Activated CD4-positive, alpha-beta T cell treated with anti-CD3 and anti-CD28 coated beads, Interleukin-2, amount 50 U/mL, for 1 hour (primary cell): ENCODE measurements around the gene IPO9.
"Not testable (repeated sequence)": the region's sequence is repeated elsewhere in the genome, so short reads cannot be mapped to it uniquely, and the experiment has no call there.

Experiments used
- DNase-seq: peaks from one replicate; pipeline ENCODE4 v3.0.0-alpha.2; 2020

Gene IPO9

DNA sequence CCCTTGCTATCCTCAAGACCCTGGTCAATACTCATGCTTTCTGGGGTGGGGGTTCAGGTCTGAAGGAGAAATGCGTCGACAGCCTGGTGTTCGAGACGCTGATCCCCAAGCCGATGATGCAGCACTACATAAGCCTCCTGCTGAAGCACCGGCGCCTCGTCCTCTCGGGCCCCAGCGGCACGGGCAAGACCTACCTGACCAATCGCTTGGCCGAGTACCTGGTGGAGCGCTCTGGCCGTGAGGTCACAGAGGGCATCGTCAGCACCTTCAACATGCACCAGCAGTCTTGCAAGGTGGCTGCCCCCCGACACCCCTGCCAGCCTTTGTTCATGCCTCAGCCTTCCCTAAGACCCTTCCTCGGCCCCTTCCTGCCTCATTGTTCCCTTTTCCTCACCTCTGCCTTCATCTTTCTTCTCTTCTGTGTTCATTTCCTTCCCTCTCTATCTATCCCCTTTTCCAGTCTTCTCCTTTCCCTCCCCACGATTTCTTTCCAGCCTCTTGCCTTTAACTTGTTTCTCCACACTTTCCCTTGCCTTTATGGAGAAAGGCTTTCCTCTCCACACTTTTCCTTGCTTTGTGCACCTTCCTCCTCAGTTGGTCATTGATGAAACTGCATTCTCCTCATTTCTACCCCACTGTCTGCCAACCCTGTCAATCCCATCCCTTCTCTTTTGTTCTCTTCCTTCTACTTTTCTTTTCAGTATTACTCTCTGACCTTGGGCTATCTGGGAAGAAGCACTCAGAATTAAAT, 18.3 kb upstream of the IPO9 start:
- DNase-seq: no peak

DNA sequence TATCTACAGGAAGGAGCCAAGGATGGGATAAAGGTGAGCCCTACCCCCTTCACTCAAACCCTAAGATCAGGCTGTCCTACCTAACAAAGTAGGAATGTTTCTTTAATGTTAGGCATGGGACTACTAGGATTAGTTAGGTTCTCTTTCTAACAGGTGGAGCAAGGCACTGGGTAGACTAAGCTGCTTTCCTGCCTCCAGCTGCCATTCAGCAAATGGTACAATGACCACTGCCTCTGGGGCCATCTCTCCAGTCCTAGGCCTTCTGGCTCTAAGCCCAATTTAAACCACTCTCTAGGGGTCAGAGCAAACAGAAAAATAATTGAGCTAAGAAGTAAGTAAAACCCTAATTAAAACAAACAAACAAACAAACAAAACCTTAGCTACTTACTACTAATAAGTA, 15.7 kb upstream of the IPO9 start:
- DNase-seq: no peak

GRCh38 chr1:201816309-201816854, 12.6 kb upstream of the IPO9 start:
- no peak for DNase-seq

DNA sequence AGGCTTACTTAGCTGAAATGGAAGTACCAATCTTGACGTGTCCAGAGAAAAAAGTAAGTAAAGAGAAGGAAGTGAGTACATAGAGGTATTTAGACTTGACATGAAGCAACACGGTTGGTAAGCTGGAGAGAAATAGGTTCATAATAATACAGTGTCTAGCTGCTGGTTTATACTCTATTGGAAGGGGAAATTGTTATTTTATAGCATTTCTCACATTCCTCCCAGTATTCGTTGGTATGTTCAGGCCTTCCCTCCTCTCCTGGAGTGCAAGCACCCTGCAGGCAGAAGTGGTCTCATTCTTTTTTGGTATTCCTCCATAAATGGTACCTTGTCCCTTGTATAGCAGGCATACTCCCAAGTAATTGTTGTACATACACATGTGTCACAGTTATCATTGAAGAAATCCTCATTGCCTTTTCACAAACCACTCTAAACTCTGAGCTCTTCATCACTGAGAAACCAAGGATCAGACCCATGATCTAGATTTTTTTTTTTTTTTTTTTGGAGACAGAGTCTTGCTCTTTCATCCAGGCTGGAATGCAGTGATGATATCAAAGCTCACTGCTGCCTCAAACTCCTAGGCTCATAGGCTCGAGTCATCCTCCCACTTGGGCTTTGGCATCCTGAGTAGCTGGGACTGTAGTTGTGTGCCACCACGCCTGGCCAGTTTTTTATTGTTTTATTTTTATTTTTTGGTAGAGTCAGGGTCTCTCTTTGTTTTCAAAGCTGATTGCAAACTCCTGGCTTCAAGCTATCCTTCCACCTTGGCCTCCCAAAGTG, 9.8 kb upstream of the IPO9 start:
- no peak for DNase-seq

GRCh38 chr1:201820413-201820812, 8.5 kb upstream of the IPO9 start:
- no peak for DNase-seq

DNA sequence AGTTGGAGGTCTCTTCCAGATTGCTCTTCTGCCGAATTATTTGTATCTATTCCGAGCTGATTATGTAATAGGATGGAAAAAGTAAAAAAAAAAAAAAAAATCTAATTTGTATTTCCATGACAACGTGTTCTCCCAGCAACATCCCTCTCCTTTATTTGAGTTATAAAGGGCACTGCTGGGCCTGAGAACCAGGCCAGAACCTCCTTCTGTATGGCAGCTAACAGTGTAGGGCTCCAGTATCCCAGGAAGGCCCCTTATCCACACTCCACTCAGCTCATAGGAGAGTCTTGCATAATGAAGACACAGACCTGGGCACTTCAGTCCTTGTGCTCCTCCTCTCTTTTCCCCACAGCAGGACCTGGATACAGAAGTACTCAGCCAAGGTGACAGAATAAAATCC, 3.7 kb upstream of the IPO9 start:
- DNase-seq: no peak

GRCh38 chr1:201826830-201827229, 2.1 kb upstream of the IPO9 start:
- DNase-seq: no peak

DNA sequence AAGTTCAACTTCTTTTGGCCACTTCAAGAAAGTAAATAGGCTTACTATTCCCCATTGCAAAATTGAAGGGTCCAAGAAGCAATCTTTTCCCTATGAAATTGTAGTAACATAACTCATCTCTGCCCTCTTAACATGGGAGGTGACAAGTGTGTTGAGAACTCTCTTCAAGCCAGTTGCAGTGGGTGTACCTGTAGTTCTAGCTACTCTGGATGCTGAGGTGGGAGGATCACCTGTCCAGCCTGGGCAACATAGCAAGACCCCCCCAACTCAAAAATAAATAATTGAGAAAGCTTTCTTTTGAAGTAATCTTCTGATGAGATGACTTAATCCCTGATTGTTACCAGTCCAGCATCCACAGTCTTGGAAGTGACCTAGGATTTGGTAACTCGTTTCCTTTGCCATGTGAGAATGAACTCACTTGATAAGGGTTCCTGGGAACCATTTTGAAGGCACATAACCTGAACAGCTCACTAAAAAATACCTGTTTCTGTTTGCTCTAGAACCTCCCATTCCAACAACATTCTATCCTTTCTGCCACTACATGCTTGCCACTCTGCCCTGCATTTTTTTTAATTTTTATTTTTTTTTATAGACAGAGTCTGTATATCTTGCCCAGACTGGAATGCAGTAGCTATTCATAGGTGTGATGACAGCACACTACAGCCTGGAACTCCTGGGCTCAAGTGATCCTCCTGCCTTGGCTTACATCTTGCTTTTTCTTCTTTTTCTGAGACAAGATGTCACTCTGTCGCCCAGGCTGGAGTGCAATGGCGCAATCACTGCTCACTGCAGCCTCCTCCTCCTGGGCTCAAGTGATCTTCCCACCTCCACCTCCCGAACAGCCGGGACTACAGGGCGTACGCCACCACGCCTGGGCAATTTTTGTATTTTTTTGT, 1.4 kb upstream of the IPO9 start:
- DNase-seq: no peak

DNA sequence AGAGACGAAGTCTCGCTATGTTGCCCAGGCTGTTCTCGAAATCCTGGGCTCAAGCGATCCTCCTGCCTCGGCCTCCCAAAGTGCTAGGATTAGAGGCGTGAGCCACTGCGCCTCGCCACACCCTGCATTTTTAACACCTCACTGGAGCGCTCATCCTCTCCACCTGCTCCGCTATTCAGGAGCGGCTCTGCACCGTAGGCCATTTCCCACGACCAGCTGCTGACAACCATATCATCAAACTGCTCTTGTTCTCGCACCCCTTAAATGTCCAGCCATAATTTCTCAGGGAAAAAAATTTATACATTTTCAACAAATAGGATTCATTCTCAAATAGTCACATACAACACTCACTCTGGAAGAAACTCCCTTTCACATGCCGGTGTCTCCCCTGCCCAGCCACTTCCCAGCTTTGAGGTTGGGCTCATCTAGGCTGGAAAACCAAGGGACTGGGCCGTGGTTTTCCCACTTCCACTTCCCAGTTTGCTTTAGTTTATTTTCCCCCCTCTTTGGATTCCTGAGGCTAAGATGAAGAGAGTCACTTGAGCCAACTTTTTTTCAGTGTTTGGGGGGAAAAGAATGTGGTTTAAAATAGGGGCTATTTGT, 639 bp upstream of the IPO9 start:
- no peak for DNase-seq

- DNase-seq: no peak
Measured at GRCh38 chr1:201831371-201831770, 2.4 kb downstream of the IPO9 start.

DNA sequence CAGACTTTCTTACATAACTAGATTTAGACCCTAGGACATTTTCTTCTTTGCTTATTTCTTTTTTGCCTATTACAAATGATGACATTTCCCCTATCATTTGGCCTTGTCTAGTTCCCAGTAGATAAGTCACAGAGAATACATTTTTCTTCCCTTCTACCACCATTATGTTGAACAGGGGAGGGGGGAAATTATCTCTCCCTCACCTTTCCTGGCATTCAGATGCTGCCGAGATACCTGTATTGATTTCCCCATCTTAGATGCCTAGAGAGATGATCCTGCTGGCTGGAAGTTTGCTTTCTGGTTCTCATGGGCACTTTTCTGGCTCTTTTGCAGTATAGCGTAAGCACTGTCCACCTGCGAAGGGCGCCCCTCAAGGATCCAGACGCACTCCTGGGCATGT, 5.7 kb downstream of the IPO9 start:
- no peak for DNase-seq

DNA sequence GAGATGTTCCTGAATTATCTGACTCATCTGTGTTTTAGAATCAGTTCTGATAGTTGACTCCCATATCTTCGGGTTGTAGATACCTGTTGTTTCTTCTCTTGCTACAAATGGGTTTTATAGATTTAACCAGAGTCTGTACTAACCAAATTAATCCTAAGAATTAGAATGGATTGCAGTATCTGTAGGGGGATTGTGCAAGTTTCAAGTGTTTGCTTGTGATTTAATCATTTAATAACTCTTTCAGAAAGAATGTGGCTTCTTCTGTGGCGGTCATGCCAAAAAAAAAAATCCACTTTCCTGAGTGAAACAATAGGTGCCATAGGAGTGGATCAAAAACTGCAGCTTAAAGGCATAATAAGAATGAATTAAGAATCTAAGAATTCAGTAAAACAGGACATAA, 9.4 kb downstream of the IPO9 start:
- DNase-seq: no peak

DNA sequence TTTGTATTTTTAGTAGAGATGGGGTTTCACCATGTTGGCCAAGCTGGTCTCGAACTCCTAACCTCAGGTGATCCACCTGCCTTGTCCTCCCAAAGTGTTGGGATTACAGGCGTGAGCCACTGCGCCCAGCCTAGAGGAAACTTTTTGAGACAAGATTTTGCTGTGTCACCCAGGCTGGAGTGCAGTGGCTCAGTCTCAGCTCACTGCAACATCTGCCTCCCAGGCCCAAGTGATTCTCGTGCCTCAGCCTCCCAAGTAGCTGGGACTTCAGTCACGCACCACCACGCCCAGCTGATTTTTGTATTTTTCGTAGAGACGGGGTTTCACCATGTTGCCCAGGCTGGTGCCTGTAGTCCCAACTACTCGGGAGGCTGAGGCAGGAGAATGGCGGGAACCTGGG, 10.1 kb downstream of the IPO9 start:
- DNase-seq: not testable (repeated sequence)

DNA sequence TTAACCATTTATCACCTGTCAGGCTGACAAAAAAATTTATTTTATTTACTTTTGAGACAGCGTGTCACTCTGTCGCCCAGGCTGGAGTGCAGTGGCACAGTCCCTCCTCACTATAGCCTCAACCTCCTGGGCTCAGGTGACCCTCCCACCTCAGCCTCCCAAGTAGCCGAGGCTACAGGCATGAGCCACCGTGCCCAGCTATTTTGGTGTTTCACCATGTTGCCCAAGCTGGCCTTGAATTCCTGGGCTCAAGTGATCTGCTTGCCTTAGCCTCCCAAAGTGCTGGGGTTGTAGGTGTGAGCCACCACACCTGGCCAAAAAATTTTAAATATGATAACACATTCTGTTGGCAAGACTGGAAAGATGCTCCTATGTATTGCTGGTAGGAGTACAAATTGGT, 11.1 kb downstream of the IPO9 start:
- DNase-seq: no peak

DNA sequence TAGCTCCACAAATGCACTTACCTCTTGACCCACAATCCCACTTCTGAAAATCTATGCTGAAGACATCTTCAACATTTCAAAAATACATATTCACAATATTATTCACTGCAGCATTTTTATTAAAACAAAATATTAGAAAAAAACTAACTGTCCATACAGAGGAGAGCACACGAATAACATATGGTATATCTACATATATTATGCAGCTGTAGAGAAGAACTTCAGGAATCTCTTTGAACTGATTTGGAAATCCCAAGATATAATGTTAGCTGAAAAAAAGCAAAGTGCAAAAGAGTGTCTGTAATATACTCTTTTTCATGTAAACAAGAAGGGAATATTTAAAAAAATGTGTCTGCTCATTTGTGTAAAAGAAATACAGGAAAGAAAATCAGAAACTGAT, 11.5 kb downstream of the IPO9 start:
- DNase-seq: no peak

- DNase-seq: no peak
Measured at GRCh38 chr1:201841265-201841912, 12.4 kb downstream of the IPO9 start.

- DNase-seq: no peak
Measured at GRCh38 chr1:201842472-201843027, 13.6 kb downstream of the IPO9 start.

DNA sequence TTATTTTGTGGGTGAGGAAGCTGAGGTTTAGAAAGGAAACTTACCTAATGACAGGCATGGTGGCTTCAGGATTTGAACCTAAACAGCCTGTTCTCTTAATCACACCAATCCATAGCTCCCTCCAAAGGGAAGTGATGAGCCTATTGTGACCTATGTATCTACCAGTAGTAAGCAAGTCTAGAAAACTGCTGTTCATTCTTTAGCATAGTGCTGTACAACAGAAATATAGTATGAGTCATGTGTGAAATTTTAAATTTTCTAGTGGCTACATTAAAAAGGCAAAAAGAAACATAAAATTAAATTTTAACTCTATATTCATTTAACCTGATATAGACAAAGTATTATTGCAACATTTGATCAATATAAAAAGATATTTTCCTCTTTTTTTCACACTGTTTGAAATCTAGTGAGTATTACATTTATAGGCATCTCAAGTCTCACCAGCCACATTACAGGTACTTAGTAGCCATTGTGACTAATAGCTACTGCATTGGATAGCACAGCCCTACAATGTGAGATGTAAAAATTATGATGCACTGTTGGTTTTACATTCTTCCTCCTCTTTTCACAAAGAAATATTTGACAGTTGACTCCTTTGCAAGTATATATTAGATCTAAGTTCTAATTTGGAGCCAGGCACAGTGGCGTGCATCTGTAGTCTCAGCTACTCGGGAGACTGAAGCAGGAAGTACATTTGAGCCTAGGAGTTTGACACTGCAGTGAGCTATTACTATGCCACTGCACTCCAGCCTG, 16.6 kb downstream of the IPO9 start:
- DNase-seq: no peak

- no peak for DNase-seq
Measured at GRCh38 chr1:201847150-201847549, 18.2 kb downstream of the IPO9 start.

- no peak for DNase-seq
Measured at GRCh38 chr1:201848230-201848629, 19.3 kb downstream of the IPO9 start.
